T-helper 2 cell treated with Interferon-gamma antibody and Interleukin-4, amounts not matched to agents 100 ng/mL and 5 ng/mL, for 36 hours (primary cell): ENCODE results near the gene BTD. TPM values are rescaled to one million over a fixed set of nuclear protein-coding genes. Genes with fewer than 3 reads are reported as not detected.

ENCODE experiments used
- intact Hi-C: fragments of 100-400 bp; cut with micrococcal nuclease; formaldehyde crosslinking; loops from one replicate; pipeline ENCODE4 v1.15.1; 2023
- total RNA-seq: library from RNA; stranded (reverse); gene quantifications from 2 replicates; pipeline ENCODE4 v1.2.3, GENCODE V29; 2022

BTD gene
- total RNA-seq, 1 donor from 2014 or later = 6.4 TPM

DNA sequence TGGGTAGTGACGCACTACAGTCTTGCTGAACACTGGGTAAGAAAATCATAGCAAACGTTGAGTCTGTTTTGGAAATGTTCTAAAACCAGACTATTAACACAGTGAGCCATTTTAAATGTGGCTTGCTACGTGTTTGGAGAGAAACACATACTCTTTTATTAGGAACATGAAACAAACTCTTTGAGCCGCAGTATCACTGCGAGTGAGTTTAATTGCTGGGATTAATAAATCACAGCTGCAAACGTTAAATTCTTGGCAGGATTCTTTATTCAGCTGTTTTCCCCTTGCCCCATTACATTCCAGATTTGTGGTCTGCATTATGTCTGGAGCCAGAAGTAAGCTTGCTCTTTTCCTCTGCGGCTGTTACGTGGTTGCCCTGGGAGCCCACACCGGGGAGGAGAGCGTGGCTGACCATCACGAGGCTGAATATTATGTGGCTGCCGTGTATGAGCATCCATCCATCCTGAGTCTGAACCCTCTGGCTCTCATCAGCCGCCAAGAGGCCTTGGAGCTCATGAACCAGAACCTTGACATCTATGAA lies 33.6 kb downstream of the BTD start:
- intact Hi-C loops = loop anchor here (10.0 kb wide), 2 partner anchors 410 to 610 kb away; no protein-coding TSS in a partner anchor

DNA sequence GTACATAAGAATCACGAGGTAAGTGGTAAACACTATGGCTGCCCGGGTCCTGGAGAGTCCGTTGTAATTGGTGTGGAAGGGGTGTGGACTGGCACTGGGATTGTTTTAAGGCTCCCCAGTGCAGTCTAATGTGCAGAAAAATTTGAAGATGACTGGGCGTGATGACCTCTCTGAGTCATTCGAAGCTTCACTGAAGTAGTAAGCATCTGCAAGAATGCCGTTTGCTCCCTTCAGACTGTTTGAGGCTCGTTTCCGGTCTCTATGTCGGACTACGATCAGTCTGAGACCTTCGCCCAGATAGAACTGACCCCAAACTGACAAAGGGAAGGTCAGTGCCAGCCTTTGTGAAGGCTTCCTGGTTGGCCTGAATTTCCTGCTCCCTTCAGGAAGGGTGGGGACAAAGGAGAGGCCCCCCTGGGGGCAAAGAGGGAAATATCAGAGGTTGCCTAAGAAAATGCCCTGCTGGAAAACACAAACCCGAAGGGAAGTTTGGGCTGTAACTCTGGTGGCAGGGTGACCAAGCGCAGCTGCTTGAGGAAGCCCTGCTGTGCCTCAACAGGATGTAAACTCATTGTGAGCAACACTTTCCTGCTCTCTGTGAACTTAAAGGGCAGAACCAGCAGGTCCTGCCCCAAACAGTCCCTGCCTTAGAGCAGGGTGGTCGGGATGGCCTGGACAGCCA lies 34.6 kb downstream of the BTD start:
- intact Hi-C loops = loop anchor here (10.0 kb wide), 2 partner anchors 409 to 609 kb away; no protein-coding TSS in a partner anchor

DNA sequence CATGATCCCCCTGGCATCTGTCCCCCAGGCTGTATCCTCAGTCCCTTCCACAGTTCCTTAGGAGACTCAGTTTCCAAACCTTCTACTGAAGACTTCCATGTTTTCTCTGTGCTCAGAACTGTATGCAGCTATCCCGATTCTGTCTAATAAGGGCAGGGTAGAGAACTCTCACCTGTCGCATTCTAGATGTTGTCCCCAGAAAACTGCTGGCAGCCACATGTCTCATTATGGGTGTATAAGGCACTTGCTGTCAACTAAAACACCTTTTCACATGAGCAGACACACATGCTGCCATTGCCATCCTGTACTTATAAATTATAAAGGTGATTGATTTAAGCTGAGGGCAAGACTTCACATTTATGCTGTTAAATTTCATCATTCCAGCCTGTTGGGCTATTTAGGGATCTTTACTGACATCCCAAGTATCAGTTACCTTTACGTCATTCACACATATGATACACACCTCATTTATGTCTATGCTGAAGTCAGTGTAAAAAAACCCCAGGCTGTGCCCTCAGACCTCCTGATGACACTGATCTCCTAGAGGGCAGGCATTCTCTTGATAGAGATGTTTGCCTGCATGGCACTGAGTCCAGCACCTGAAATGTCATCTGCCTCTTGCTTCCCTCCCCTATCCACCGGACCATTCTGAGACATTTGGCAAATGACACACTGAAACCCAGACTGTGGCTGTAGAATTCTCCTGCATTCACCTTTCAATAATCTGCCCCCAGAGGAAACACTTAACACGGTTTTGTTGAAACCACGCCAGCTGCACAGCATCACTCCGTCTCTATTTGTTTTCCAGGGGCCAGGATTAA lies 35.8 kb downstream of the BTD start:
- intact Hi-C loops = loop anchor here (1.0 to 10.0 kb wide), 3 partner anchors 10 to 607 kb away; no protein-coding TSS in a partner anchor

DNA sequence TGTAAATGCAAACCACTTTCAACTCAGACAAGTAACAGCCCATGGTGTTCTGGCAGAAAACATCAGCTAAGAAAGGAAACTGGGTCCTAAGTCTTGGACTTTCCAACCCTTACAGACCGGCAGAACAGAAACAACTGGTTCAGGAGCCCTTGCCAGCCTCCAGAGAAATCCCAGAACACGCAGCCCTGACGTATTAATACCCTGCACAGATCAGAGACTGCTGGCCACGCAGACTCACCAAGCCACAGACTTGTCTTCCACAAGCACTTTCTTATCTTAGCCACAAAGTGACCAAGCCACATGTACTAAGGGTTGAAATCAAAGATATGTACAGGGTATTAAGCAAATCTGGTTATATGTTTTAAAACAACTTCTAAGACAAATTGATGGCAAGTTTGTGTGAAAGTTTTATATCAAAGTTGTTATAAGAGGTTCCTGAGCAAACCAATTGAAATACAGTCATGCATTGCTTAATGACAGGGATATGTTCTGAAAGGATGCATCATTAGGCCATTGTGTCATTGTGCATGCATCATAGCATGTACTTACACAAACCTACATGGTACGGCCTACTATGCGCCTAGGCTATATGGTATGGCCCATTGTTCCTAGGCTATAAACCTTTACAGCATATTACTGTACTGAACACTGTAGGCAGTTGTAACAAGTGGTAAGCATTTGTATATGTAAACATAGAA lies 36.8 kb downstream of the BTD start:
- intact Hi-C loops = loop anchor here (10.0 kb wide), 2 partner anchors 406 to 606 kb away; no protein-coding TSS in a partner anchor

DNA sequence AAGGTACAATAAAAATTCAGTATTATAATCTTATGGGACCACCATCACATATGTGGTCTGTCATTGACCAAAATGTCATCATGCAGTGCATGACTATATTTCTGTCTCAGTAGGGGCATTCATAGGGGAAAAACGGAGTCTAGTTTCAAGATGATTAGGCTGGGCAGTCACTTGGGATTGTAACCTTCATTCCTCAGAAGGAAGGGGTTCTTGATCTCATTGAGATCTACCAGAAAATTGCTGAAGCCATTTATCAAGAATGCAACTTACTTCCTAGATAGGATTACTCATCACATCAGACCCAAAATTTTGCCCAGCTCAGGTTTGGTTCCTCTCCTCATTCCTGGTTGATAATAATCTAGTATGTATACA lies 37.3 kb downstream of the BTD start:
- intact Hi-C loops = loop anchor here (10.0 kb wide), 2 partner anchors 406 to 606 kb away; no protein-coding TSS in a partner anchor

DNA sequence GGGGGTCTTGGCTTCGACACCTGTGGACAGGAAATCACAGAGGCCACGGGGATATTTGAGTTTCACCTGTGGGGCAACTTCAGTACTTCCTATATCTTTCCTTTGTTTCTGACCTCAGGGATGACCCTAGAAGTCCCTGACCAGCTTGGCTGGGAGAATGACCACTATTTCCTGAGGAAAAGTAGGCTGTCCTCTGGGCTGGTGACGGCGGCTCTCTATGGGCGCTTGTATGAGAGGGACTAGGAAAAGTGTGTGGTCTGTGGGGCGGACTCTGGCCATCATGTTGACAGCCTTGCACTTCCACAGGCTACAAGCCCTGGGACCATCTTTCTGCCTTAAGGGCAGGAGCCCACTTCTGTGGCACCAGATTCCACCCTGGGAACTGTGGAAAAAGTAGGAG lies 43.7 kb downstream of the BTD start:
- intact Hi-C loops = loop anchor here (5.0 kb wide), 2 partner anchors 102 to 657 kb away; no protein-coding TSS in a partner anchor

DNA sequence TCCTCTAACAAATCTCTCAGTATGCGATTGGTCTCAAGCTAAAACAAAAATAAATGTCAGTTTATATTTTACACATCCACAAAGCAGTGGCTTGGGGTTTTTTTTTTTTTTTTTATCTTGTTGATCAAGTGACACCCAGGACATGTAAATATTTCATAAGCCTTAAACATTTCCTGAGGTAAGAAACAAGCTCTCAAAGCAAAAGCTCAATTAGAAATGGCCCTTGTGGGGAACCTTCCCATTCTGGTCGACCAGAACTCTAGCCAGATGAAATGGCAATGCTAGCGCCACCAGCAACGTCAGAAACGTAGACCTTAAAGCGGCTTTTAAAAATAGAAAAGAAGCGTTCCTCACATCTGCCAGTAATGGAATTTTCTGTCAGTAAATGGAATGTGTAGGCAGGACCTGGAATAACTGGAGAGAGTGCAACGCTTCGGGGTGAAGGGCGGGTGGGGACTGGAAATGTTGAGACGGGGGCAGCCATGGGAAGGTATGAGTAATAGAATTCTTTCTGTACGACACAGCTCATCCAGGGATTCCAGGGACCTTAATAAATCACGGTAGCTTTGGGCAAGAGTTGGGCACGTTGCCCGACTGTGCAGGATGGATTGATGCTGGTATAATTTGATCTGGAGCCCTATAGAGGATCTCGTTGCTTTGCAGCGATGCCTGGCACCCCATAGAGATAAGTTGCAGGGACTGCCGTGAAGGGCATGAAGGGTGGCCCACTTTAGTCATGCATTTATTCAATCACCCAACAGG lies 44.4 kb downstream of the BTD start:
- intact Hi-C loops = loop anchor here (5.0 kb wide), 2 partner anchors 101 to 656 kb away; no protein-coding TSS in a partner anchor

DNA sequence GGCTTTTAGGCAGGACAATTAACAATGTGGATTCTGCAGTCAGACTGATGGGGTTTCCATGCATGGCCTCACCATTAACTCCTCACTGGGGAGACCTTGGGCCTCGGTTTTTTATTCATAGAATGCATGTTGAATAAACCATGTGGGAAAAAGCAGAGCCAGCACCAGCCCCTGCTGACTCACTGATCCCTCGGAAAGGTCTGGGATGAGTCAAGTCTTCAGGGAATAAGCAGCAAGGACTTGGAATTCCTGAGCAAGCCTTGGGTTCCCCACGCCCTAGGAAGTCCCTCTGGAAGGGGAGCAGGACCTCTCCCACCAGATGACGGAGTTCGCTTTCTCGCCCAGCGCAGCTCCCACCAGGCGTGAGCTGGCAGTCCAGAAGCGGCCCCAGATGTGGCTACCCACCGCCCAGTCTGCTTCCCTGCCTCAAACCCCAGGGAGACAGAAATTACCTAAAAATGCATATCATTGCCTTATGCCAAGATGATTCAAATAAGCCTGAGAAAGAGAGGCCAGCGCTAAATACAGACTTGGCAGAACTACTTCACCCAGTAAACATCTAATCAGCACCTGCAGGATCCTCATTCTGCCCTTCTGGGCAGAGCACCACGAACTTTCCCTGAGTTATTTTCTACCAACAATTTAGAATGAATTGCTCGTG lies 45.4 kb downstream of the BTD start:
- intact Hi-C loops = loop anchor here (1.0 to 5.0 kb wide), 4 partner anchors 10 to 655 kb away; no protein-coding TSS in a partner anchor

DNA sequence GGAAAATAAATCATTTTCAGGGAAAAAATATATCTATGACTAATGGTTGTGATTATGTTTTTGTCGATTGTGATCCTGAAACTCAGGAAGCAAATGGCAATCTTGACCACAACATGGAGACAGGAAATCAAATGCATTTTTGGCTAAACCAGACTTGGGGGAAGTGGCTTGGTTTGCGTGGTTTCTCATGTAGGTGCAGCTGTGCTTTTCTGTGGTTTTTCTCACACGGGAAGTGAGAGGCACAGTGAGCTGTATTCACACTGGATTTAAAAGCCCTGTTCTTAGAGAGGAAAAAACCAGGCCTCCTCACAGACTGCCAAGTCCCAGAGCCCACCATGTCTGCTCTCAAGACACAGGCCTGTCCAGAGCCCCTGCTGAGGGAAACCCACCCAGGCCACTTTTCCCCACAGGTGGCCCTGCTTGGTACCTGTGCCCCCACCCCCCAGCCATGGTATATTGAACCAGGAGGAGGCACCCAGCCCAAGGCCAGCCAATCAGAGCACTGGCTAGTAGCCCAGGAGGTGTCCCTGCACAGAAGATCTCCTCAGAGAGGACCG lies 46.1 kb downstream of the BTD start:
- intact Hi-C loops = loop anchor here (1.0 to 5.0 kb wide), 4 partner anchors 10 to 655 kb away; no protein-coding TSS in a partner anchor

DNA sequence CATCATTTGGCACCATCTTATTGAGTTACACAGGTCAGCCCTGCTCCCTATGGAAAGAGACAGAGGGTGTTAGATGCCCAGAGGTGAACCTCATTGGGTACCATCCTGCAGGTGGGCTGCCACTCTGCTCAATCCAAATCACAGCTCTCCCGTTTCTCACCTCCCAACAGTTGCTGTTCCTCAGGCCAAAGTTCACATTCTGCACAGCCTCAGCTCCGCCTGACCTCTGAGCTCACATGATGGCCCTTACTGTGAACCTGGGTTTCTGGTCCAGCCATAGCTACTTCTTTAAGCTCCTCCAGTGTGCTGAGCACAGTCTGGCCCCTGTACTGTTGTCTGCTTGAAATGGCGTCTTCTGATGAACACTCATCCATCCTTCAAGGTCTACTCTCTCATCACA lies 47.8 kb downstream of the BTD start:
- intact Hi-C loops = loop anchor here (5.0 kb wide), 2 partner anchors 98 to 653 kb away; no protein-coding TSS in a partner anchor

DNA sequence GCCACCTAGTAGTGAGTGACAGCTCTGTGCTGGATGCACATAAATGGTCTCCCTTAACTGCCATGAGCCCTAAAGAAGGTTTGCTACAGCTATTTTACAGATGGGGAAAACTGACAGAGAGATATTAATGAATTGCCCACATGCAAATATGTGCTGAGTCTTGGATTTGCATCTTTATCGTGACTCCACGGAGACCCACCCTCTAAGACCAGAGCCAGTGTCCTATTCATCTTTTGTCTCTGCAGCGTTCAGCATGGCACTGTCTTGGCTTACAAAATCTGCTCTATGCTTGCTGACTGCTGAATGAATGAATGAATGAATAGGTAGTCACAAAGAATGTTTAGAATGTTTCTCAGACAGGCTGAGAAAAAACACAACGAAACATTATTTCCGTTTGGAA lies 48.3 kb downstream of the BTD start:
- intact Hi-C loops = loop anchor here (5.0 kb wide), 2 partner anchors 97 to 652 kb away; no protein-coding TSS in a partner anchor

DNA sequence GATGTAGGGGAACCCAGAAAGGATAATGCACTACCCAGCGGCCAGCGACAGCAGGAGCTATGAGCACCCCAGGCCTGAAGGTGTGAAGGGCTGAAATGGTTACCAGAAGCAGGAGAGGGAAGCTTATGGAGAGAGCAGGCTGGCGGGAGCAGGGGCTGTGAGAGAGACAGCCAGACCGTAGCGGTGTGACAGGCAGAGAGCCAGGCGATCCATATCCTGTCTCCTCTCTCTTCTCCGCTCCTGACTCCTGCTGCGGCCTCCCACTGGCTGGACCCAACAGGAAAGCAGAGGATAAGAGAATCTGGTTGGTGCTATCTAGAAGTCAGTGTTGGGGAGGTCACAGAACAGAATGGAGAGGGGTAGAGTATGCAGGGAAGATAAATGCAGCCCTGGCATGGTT lies 49.9 kb downstream of the BTD start:
- intact Hi-C loops = no loop called here

DNA sequence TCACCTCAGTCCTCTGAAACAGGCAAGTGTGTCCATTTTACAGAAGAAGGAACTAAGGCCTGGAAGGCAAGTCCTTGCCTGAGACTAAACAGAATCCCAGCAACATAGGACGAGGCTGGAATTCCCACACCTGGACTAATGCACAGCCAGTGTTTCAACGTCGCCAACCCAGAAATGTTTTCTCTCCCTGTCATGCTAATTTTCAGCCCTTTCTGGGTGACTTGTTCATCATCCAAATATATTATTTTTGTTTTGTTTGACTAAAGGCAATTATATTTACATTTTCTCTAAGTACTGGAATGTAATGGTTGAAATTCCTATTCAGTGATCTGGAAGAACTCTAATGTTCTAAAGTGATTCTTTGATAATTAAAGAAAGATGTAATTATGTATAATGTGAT lies 51.8 kb downstream of the BTD start:
- intact Hi-C loops = no loop called here

DNA sequence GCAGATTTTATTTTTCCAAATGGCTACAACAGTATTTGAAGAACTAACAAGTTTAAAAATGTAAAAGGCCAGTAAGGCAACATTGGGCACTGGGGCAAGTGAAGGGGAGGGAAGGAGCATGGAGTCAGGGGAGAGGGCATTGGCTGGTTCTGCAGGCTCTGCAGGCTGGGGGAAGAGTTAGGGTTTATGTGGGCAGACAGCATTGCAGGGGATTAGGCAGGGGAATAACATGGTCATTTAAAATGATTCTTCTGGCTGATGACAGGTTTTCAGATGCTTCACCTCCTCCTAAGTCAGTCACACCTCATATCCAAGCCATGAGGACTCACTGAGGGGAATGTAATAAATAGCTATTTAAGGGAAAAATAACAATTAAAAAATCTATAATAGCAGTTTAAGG lies 52.6 kb downstream of the BTD start:
- intact Hi-C loops = no loop called here

DNA sequence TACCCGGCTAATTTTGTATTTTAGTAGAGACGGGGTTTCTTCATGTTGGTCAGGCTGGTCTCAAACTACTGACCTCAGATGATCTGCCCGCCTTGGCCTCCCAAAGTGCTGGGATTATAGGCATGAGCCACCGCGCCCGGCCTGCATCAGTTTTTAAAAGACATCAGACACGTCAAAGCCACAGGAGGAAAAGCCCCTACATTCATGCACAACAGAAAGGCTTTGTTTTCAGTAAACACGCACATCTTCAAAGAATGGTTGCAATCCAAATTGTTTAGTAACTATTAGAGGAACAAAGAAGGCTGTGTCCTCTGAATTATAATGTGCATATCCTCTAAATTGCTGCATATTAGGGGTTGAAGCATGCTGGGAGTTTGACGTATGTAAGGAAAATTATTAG lies 53.3 kb downstream of the BTD start:
- intact Hi-C loops = no loop called here

DNA sequence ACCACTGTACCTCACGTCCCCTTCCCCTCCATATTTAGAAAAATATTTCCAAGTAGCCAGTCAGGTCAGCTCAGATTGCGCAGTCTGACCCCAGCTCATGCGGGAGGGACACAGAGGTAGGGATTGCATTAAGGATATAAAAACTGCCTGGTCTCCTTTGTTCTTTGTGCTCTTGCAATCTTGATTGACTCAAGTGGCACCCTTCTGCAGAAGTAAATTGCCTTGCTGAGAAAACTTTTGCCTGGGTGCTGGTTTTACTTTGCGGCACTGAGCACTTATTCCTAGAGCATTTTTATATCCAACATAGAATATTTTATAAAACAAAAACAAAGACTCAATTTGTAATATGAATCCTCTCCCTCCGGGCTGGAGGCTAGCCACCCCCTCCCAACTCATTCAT lies 54.8 kb downstream of the BTD start:
- intact Hi-C loops = no loop called here

DNA sequence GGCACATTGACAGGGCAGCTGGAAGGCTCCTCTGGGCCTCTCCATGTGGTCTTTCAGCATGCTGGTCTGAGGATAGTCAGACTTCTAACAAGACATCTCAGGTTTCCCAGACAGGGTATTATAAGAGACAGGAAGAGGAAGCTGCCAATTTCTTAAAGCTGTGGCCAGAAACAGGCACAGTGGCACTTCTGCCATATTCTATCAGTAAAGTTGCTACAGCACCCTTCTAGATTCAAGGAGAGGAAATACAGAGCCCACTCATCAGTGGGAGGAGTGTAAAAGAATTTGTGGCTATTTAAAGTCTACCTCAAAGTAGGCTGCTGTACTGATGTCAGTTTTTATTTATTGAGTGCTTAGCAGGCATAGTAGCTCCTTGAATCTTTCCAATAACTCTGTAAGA lies 55.5 kb downstream of the BTD start:
- intact Hi-C loops = no loop called here

DNA sequence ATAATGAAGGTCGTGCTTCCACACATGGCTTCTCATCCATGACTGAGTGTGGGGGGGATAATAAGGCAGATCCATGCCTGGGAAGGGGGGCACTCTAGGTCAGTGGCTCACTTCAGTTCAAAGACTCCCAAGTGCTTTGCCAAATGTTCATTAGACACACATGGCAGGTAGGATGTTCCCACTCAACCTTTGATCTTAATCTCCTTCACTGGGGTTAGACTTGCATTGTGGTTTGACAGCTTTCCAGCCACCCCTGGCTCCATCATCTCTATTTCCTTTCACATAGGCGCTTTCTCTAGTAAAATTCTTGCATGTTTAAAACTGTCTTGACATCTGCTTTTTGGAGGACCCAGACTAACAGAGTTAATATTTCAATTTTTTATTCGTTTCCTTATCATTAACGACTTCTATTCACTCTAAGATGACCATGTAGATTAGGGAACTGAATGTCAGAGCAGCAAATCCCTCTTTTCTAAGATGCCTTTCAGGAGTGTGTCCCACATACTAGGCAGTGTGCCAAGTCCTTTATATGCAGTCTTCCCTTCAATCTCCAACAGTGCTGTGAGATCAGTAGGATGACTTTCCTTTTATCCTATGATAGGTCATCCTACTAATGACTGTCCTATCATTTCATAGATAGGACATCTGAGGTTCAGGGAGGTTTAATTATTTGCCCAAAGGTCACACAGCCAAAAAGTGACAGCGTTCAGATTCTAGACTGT lies 57.9 kb downstream of the BTD start:
- intact Hi-C loops = no loop called here
